Central memory CD8-positive, alpha-beta T cell (primary cell): ENCODE results near the gene SETDB1.
"Not testable (repeated sequence)": the region's sequence is repeated elsewhere in the genome, so short reads cannot be mapped to it uniquely, and the experiment has no call there.

Experiments
- ATAC-seq: fragments of 150-1000 bp; cut with Tn5 transposase; replicated peaks from 2 replicates; pipeline ENCODE4 v1.10.0; 2022; ENCODE audit warnings: mild to moderate bottlenecking, moderate FRiP score, moderate number of reproducible peaks; ENCODE audit not compliant: poor library complexity, severe bottlenecking; ENCODE audit errors: extremely low read depth
- DNase-seq, 2 donors: peaks; one replicate each; pipeline ENCODE4 v3.0.0; 2021; ENCODE audit warnings: low spot score in 2 of 2
- H3K27ac Mint-ChIP-seq: one replicate; pipeline ENCODE4 v1.8.0; 2022; ENCODE audit warnings: low read depth, mild to moderate bottlenecking, moderate library complexity, mixed read lengths
- H3K27me3 Mint-ChIP-seq: one replicate; pipeline ENCODE4 v1.8.0; 2022; ENCODE audit warnings: mixed read lengths
- H3K36me3 Mint-ChIP-seq: one replicate; pipeline ENCODE4 v1.8.0; 2022; ENCODE audit warnings: mild to moderate bottlenecking, moderate library complexity, mixed read lengths; ENCODE audit not compliant: insufficient read depth
- H3K4me1 Mint-ChIP-seq: one replicate; pipeline ENCODE4 v1.8.0; 2022; ENCODE audit warnings: mixed read lengths
- H3K4me3 Mint-ChIP-seq: one replicate; pipeline ENCODE4 v1.8.0; 2022; ENCODE audit warnings: mild to moderate bottlenecking, moderate library complexity, mixed read lengths
- H3K9me3 Mint-ChIP-seq: one replicate; pipeline ENCODE4 v1.8.0; 2022; ENCODE audit warnings: mixed read lengths

SETDB1 gene

GRCh38 chr1:150906329-150906728 is 19.8 kb upstream of the SETDB1 start:
- no peaks in the 10 kb centered on the region for H3K27me3 Mint-ChIP-seq
- no peaks in the 10 kb centered on the region for H3K4me1 Mint-ChIP-seq
- DNase-seq (no peak), ATAC-seq (no peak)
- no peak overlapping the region for H3K4me3 Mint-ChIP-seq
- H3K9me3 Mint-ChIP-seq = no peaks in the 10 kb centered on the region
- H3K27ac Mint-ChIP-seq = no peak overlapping the region
- H3K36me3 Mint-ChIP-seq = no peaks in the 10 kb centered on the region

GRCh38 chr1:150906813-150907212 is 19.4 kb upstream of the SETDB1 start:
- no peak for ATAC-seq
- Mint-ChIP-seq H3K4me1 (no peaks in the 10 kb centered on the region), H3K27ac (no peak overlapping the region), H3K9me3 (no peaks in the 10 kb centered on the region), H3K4me3 (no peak overlapping the region), H3K36me3 (no peaks in the 10 kb centered on the region), H3K27me3 (no peaks in the 10 kb centered on the region)
- DNase-seq = no peak

GRCh38 chr1:150909585-150910180 is 16.5 kb upstream of the SETDB1 start:
- H3K4me1 Mint-ChIP-seq = no peaks in the 10 kb centered on the region

GRCh38 chr1:150912623-150913022 is 13.5 kb upstream of the SETDB1 start:
- no peaks in the 10 kb centered on the region for H3K36me3 Mint-ChIP-seq
- ATAC-seq (no peak), DNase-seq (no peak)
- H3K9me3 Mint-ChIP-seq = no peaks in the 10 kb centered on the region
- no peak overlapping the region for H3K4me3 Mint-ChIP-seq
- no peaks in the 10 kb centered on the region for H3K4me1 Mint-ChIP-seq
- H3K27me3 Mint-ChIP-seq = no peaks in the 10 kb centered on the region
- no peak overlapping the region for H3K27ac Mint-ChIP-seq

More at GRCh38 chr1:150909585-150910180, 16.5 kb upstream of the SETDB1 start:
- Mint-ChIP-seq H3K36me3 (no peaks in the 10 kb centered on the region), H3K4me3 (no peak overlapping the region), H3K27me3 (no peaks in the 10 kb centered on the region), H3K27ac (no peak overlapping the region), H3K9me3 (no peaks in the 10 kb centered on the region)
- no peak for DNase-seq
- ATAC-seq = no peak

- no peak overlapping the region for H3K27ac Mint-ChIP-seq
- H3K36me3 Mint-ChIP-seq = no peaks in the 10 kb centered on the region
- H3K9me3 Mint-ChIP-seq = no peaks in the 10 kb centered on the region
- ATAC-seq (no peak), DNase-seq (no peak)
- H3K4me3 Mint-ChIP-seq = no peak overlapping the region
- H3K4me1 Mint-ChIP-seq = peaks cover 4% of the 10 kb centered on the region
- no peaks in the 10 kb centered on the region for H3K27me3 Mint-ChIP-seq
These were observed 8.8 kb upstream of the SETDB1 start for GRCh38 chr1:150917387-150917786.

GRCh38 chr1:150922519-150922975 is 3.6 kb upstream of the SETDB1 start:
- no peak overlapping the region for H3K27ac Mint-ChIP-seq

GRCh38 chr1:150925080-150925479 is 1.1 kb upstream of the SETDB1 start:
- Mint-ChIP-seq H3K9me3 (no peaks in the 10 kb centered on the region), H3K27ac (peak overlapping the region; percentile 90), H3K4me1 (peaks cover 28% of the 10 kb centered on the region), H3K36me3 (peaks cover 21% of the 10 kb centered on the region), H3K4me3 (peak overlapping the region; percentile 91), H3K27me3 (no peaks in the 10 kb centered on the region)
- no peak for DNase-seq
- ATAC-seq = no peak

More at GRCh38 chr1:150922519-150922975, 3.6 kb upstream of the SETDB1 start:
- peak; percentile 24 for ATAC-seq
- Mint-ChIP-seq H3K27me3 (no peaks in the 10 kb centered on the region), H3K36me3 (peaks cover 9% of the 10 kb centered on the region), H3K4me1 (peaks cover 26% of the 10 kb centered on the region), H3K4me3 (no peak overlapping the region), H3K9me3 (no peaks in the 10 kb centered on the region)
- peak; percentile 49 to 55 for DNase-seq

- ATAC-seq (no peak), DNase-seq (no peak)
- Mint-ChIP-seq H3K27me3 (no peaks in the 10 kb centered on the region), H3K27ac (peak overlapping the region; percentile 90), H3K36me3 (peaks cover 42% of the 10 kb centered on the region), H3K9me3 (no peaks in the 10 kb centered on the region), H3K4me3 (peak overlapping the region; percentile 91), H3K4me1 (peaks cover 25% of the 10 kb centered on the region)
These were observed 1.5 kb downstream of the SETDB1 start for GRCh38 chr1:150927624-150928023.

GRCh38 chr1:150928286-150928685 is 2.1 kb downstream of the SETDB1 start:
- Mint-ChIP-seq H3K36me3 (peaks cover 44% of the 10 kb centered on the region), H3K9me3 (no peaks in the 10 kb centered on the region), H3K27ac (no peak overlapping the region), H3K27me3 (no peaks in the 10 kb centered on the region), H3K4me1 (peaks cover 26% of the 10 kb centered on the region), H3K4me3 (peak overlapping the region; percentile 32)
- no peak for DNase-seq
- ATAC-seq = no peak

- H3K36me3 Mint-ChIP-seq = peaks cover 44% of the 10 kb centered on the region
- H3K27me3 Mint-ChIP-seq, DNase-seq, H3K4me3 Mint-ChIP-seq, H3K9me3 Mint-ChIP-seq, ATAC-seq, H3K27ac Mint-ChIP-seq: not testable (repeated sequence)
- H3K4me1 Mint-ChIP-seq = peaks cover 26% of the 10 kb centered on the region
These were observed 2.6 kb downstream of the SETDB1 start for GRCh38 chr1:150928775-150929174.

GRCh38 chr1:150931773-150932172 is 5.6 kb downstream of the SETDB1 start:
- H3K9me3 Mint-ChIP-seq = no peaks in the 10 kb centered on the region
- H3K27ac Mint-ChIP-seq = no peak overlapping the region
- H3K4me3 Mint-ChIP-seq = no peak overlapping the region
- ATAC-seq (no peak), DNase-seq (no peak)
- H3K4me1 Mint-ChIP-seq = peaks cover 21% of the 10 kb centered on the region
- H3K36me3 Mint-ChIP-seq = peaks cover 53% of the 10 kb centered on the region
- H3K27me3 Mint-ChIP-seq = no peaks in the 10 kb centered on the region

- H3K9me3 Mint-ChIP-seq = no peaks in the 10 kb centered on the region
- H3K27me3 Mint-ChIP-seq = no peaks in the 10 kb centered on the region
- ATAC-seq (no peak), DNase-seq (no peak)
- no peak overlapping the region for H3K27ac Mint-ChIP-seq
- H3K4me3 Mint-ChIP-seq = no peak overlapping the region
- H3K36me3 Mint-ChIP-seq = peaks cover 69% of the 10 kb centered on the region
- no peaks in the 10 kb centered on the region for H3K4me1 Mint-ChIP-seq
These were observed 18.7 kb downstream of the SETDB1 start for GRCh38 chr1:150944856-150945255.

GRCh38 chr1:150954708-150955107 is 28.5 kb downstream of the SETDB1 start:
- DNase-seq (no peak), ATAC-seq (no peak)
- Mint-ChIP-seq H3K27ac (no peak overlapping the region), H3K9me3 (no peaks in the 10 kb centered on the region), H3K4me1 (no peaks in the 10 kb centered on the region), H3K36me3 (peaks cover 72% of the 10 kb centered on the region), H3K4me3 (no peak overlapping the region), H3K27me3 (no peaks in the 10 kb centered on the region)
